BJ (cell line): ENCODE data around the gene SWAP70. TPM values are rescaled to one million over a fixed set of nuclear protein-coding genes. Genes with fewer than 3 reads are reported as not detected.

Experiments used
- CTCF ChIA-PET: fragments of 350-600 bp; formaldehyde crosslinking; extraction: SDS; loops from one replicate; lab custom pipeline; 2021; ENCODE audit warnings: antibody characterized with exemption, inconsistent platforms; lab: Yijun Ruan, JAX
- POLR2A ChIA-PET: fragments of 300-600 bp; sonication (Branson Sonifier 250); formaldehyde crosslinking; extraction: SDS; loops from one replicate; lab custom pipeline; 2021; ENCODE audit warnings: antibody characterized with exemption; lab: Charles Lee
- DNase-seq: peaks from one replicate; pipeline ENCODE4 v3.0.0-alpha.2; 2011; ENCODE audit warnings: low read depth
- H3K27me3 ChIP-seq: 2 replicates; pipeline ENCODE4 v1.6.0; 2011; ENCODE audit warnings: low read length; ENCODE audit not compliant: control insufficient read depth, insufficient read depth
- H3K36me3 ChIP-seq: 2 replicates; pipeline ENCODE4 v1.5.1; 2011; ENCODE audit warnings: low read length; ENCODE audit not compliant: control insufficient read depth, insufficient read depth
- H3K4me3 ChIP-seq: 2 replicates; pipeline ENCODE4 v1.5.1; 2011; ENCODE audit warnings: low read depth, mild to moderate bottlenecking, control low read depth, low read length
- polyA plus RNA-seq: library from polyadenylated mRNA; depleted of rRNA; stranded (reverse); fragments of >200 nt; gene quantifications from 2 replicates; pipeline ENCODE4 v1.2.3, GENCODE V29; 2011
- TF ChIP-seq, protein P1 (sequence below): IDR thresholded peaks from 2 replicates; pipeline ENCODE4 v1.5.1; 2011; ENCODE audit warnings: low read depth, mild to moderate bottlenecking, control low read depth, inconsistent platforms, low read length, moderate library complexity; ENCODE audit not compliant: insufficient read depth

SWAP70 gene
- polyA plus RNA-seq, 1 experiment: 16.6 TPM

DNA sequence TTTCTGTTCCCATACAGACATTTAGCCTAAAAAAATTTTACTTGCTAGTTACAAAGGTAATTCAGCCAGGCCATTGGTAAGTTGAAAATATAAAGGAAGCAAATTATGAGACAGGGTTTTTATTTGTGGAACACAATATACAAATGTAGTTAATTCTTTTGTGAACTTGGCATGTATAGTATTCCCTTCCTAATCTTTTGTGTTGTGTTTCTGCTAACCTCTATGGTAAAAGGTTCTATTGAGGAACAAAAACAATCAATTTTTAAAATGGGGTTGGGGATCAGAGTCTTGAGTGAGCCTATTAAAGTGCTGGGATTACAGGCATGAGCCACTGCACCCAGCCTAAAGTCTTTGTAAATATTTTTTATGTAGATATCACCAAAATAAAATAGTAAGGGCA, 14.1 kb downstream of the SWAP70 start:
- TF ChIP-seq, protein P1, sequence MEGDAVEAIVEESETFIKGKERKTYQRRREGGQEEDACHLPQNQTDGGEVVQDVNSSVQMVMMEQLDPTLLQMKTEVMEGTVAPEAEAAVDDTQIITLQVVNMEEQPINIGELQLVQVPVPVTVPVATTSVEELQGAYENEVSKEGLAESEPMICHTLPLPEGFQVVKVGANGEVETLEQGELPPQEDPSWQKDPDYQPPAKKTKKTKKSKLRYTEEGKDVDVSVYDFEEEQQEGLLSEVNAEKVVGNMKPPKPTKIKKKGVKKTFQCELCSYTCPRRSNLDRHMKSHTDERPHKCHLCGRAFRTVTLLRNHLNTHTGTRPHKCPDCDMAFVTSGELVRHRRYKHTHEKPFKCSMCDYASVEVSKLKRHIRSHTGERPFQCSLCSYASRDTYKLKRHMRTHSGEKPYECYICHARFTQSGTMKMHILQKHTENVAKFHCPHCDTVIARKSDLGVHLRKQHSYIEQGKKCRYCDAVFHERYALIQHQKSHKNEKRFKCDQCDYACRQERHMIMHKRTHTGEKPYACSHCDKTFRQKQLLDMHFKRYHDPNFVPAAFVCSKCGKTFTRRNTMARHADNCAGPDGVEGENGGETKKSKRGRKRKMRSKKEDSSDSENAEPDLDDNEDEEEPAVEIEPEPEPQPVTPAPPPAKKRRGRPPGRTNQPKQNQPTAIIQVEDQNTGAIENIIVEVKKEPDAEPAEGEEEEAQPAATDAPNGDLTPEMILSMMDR: no peak
- H3K36me3 ChIP-seq: no peaks in the 10 kb centered on the region
- POLR2A ChIA-PET: no interaction called here
- DNase-seq: no peak
- H3K27me3 ChIP-seq: no peaks in the 10 kb centered on the region
- CTCF ChIA-PET: interaction anchor here (1.5 kb wide), 1 partner anchor 11 kb away, joined by 5 read pairs; no protein-coding TSS in a partner anchor
- no peak overlapping the region for H3K4me3 ChIP-seq

DNA sequence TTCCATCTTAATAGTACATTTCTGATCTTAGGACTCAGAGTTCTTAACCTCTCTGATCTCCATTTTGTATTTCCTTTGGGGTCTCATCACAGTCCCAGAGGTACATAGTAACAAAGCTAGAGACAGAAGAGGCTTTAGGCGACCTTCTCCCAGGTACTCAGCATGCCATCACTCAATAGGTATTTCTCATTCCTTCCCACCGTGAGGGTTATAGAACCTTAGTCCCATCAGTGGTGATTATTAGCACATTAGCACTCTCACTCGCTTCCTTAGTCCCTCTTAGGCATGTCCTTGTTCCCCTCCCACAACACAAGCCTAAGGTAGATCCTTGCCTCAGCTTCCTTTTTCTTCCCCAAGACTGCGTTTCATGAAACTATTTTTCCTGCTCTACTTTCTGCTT, 14.7 kb downstream of the SWAP70 start:
- Histone ChIP-seq H3K4me3 (no peak overlapping the region), H3K36me3 (no peaks in the 10 kb centered on the region), H3K27me3 (no peaks in the 10 kb centered on the region)
- POLR2A ChIA-PET: no interaction called here
- TF ChIP-seq, protein P1: no peak
- DNase-seq: no peak
- CTCF ChIA-PET: no interaction called here

DNA sequence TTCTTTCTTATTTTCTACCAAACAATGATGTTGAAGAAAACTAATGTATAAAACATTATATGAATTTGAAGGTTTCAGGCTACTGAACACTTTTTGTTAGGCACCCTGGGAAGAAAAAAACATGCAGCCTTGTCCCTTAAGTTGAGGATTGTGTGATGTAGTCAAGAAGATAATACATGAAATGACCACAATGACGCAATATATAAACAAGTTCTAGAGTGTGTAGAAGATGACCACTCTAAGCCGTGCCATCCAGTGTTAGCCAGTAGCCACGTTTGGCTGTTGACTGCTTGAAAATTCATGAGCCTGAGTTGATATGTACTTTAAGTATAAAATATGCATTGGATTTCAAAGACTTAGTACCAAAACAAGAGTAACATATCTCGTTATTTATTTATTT, 16.2 kb downstream of the SWAP70 start:
- TF ChIP-seq, protein P1: no peak
- Histone ChIP-seq H3K4me3 (no peak overlapping the region), H3K27me3 (no peaks in the 10 kb centered on the region), H3K36me3 (no peaks in the 10 kb centered on the region)
- ChIA-PET POLR2A (no interaction called here), CTCF (no interaction called here)
- DNase-seq: no peak

DNA sequence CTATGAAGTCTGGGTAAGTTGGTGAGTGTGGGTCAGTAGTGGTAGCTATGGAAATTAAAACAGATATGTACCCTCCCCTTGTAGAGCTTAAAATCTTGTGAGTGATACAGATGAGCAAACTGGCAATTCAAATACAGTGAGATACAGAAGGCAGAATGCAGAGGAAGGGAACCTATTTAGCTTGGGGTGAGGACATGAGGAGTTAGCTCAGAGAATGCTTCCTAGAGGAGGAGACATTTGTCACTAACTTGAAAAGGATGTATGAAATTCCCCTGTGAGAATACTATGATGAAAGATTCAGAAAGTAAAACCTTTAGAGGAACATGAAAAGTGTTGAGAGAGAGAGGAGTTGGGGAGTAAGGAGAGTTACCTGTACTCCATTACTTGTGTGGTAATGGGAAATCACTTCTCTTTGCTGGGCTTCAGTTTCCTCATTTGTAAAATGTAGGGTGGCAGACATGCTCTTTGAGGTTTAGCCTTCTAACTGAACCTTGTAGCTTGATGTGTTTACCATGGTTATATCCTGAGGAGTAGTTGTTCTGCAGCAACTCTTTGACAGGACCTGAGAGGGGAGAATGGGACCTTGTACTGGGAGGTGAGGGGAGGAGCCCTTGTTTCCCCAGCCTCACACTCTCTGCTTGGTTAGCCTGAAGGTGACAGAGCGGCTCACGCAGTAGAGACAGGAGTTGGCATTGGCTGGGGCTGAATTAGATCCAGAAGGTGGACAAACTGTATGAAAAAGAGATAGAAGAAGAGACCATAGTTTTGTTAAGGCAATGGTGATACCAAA, 17.9 kb downstream of the SWAP70 start:
- no peak for DNase-seq
- POLR2A ChIA-PET: no interaction called here
- Histone ChIP-seq H3K36me3 (no peaks in the 10 kb centered on the region), H3K4me3 (no peak overlapping the region), H3K27me3 (no peaks in the 10 kb centered on the region)
- CTCF ChIA-PET: interaction anchor here (0.7 kb wide), 2 partner anchors 184 to 291 kb away, joined by 3 to 4 read pairs; no protein-coding TSS in a partner anchor
- TF ChIP-seq, protein P1: no peak

DNA sequence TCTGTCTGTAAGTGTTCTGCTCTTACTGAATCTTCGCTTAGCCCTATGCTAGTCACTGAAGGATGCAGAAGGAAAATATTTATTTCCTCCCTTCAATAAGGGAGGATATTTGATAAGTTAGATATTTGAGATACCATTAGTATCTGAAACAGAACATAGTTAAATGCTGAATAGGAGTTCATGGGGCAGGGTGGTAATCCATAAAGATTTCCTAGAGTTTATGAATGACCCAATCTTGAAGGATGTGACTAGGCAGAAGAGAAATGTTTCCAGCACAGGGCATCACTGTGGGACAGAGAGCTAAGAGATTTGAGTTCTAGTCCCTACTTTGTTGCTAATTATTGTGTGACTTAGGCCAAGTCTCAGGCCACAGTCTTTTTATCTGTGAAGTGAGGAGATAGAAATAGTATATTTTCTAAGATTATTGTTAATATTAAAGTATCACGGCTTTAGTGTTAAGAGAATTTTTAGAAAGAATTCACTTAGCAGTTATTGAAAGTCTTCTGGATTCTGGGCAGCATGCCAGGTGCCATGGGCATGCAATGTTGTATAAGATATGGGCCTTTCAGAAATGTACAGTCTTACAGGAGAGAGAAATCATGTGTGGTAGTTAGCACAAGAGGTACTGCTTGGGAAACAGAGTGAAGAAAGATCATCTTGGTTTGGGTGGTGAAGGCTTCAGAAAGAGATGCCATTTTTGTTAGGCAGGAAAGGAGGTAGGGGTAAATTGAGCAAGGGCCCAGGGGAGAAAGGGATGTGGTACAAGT, 24.0 kb downstream of the SWAP70 start:
- Histone ChIP-seq H3K4me3 (no peak overlapping the region), H3K27me3 (no peaks in the 10 kb centered on the region), H3K36me3 (no peaks in the 10 kb centered on the region)
- POLR2A ChIA-PET: no interaction called here
- CTCF ChIA-PET: interaction anchor here (0.6 kb wide), 1 partner anchor 51 kb away, joined by 3 read pairs; no protein-coding TSS in a partner anchor
- DNase-seq: no peak
- TF ChIP-seq, protein P1: no peak
